HepG2 (cell line): ENCODE measurements around the gene EXOC6B. TPM values are rescaled to one million over a fixed set of nuclear protein-coding genes. Genes with fewer than 3 reads are reported as not detected.

Experiments used
- ATAC-seq: fragments of 200-7000 bp; cut with Tn5 transposase; 3 replicates; pipeline ENCODE4 v1.9.1; 2020; ENCODE audit warnings: mild to moderate bottlenecking, moderate library complexity
- BruUV-seq: library from RNA; stranded (reverse); fragments of 400-500 nt; replicated peaks from 2 replicates; lab custom pipeline; 2021; lab: Mats Ljungman, UMichigan
- CTCF ChIA-PET: fragments of 300-600 bp; formaldehyde crosslinking; extraction: SDS; loops from one replicate; lab custom pipeline; 2021; ENCODE audit warnings: low total read pairs, inconsistent platforms, low intra/inter-chr PET ratio; lab: Yijun Ruan, JAX
- POLR2A ChIA-PET: fragments of 350-600 bp; sonication (Branson Sonifier 250); formaldehyde crosslinking; loops from one replicate; lab custom pipeline; 2020; ENCODE audit warnings: antibody characterized with exemption, inconsistent platforms; lab: Yijun Ruan, JAX
- DNase-seq: peaks from one replicate; pipeline ENCODE4 v3.0.0-alpha.2; 2015; ENCODE audit warnings: low spot score
- FAIRE-seq: peaks from 3 replicates; lab custom pipeline; 2011; peaks lifted over from hg19 to GRCh38; lab: Jason Lieb, UNC
- H2AFZ ChIP-seq: one replicate; pipeline ENCODE4 v1.6.1; 2011; ENCODE audit warnings: low read length, inconsistent platforms
- H3K27ac ChIP-seq: fragments of 300-600 bp; 3 replicates; pipeline ENCODE4 v1.8.0; 2011; ENCODE audit warnings: mixed run types, mild to moderate bottlenecking, mixed read lengths, low read length, inconsistent platforms; ENCODE audit not compliant: insufficient read depth; ENCODE audit errors: extremely low read length
- H3K27me3 ChIP-seq, 2 experiments: fragments of 200-600 bp in 1 of 2; 2 replicates in 1 of 2; 3 replicates in 1 of 2; pipeline versions ENCODE4 v1.6.0 to v1.8.0; 2011; ENCODE audit warnings: low read length in 2 of 2, mild to moderate bottlenecking in 2 of 2, moderate library complexity in 2 of 2, inconsistent platforms in 1 of 2; ENCODE audit not compliant: insufficient read depth in 2 of 2, control insufficient read depth in 1 of 2
- H3K36me3 ChIP-seq, 2 experiments: fragments of 200-600 bp in 1 of 2; replicated peaks in 1 of 2; 2 replicates in 1 of 2; 3 replicates in 1 of 2; pipeline versions ENCODE4 v1.5.1 to v1.8.0; 2011; ENCODE audit warnings: low read length in 2 of 2, inconsistent platforms in 1 of 2; ENCODE audit not compliant: insufficient read depth in 2 of 2, control insufficient read depth in 1 of 2
- H3K4me1 ChIP-seq: 2 replicates; pipeline ENCODE4 v1.5.1; 2012; ENCODE audit warnings: low read length, inconsistent platforms; ENCODE audit not compliant: insufficient read depth
- H3K4me2 ChIP-seq: 2 replicates; pipeline ENCODE4 v1.6.0; 2011; ENCODE audit warnings: low read depth, low read length, inconsistent platforms
- H3K4me3 ChIP-seq, 3 experiments: fragments of 200-600 bp in 1 of 3; sonication (generic), shearing (Covaris generic) in 1 of 3; replicated peaks in 1 of 3; 2 replicates each; pipeline ENCODE4 v1.5.1; 2011 to 2016; ENCODE audit warnings: low read length in 3 of 3, inconsistent platforms in 2 of 3, low read depth in 2 of 3, mild to moderate bottlenecking in 2 of 3, control low read depth in 1 of 3, mixed read lengths in 1 of 3; ENCODE audit not compliant: insufficient read depth in 1 of 3
- H3K79me2 ChIP-seq: one replicate; pipeline ENCODE4 v1.6.1; 2011; ENCODE audit warnings: low read length, inconsistent platforms; ENCODE audit not compliant: insufficient read depth
- H3K9ac ChIP-seq: 2 replicates; pipeline ENCODE4 v1.6.0; 2011; ENCODE audit warnings: mild to moderate bottlenecking, low read depth, low read length, inconsistent platforms; ENCODE audit not compliant: insufficient read depth
- H3K9me3 ChIP-seq: 2 replicates; pipeline ENCODE4 v1.5.1; 2012; ENCODE audit warnings: mild to moderate bottlenecking, low read length
- H4K20me1 ChIP-seq: 2 replicates; pipeline ENCODE4 v1.6.0; 2011; ENCODE audit warnings: inconsistent platforms, mild to moderate bottlenecking, low read length, moderate library complexity; ENCODE audit not compliant: insufficient read depth
- BRF2 ChIP-seq: sonication (generic); formaldehyde crosslinking; IDR thresholded peaks from 2 replicates; pipeline ENCODE4 v1.8.1; 2022; ENCODE audit warnings: mild to moderate bottlenecking, missing genetic modification reagents
- CHD2 ChIP-seq: IDR thresholded peaks from 2 replicates; pipeline ENCODE4 v1.6.1; 2011; ENCODE audit warnings: low read depth, low read length, improper control_type of control experiment
- MAFK ChIP-seq, 2 experiments: IDR thresholded peaks in 1 of 2; conservative IDR thresholded peaks in 1 of 2; 2 replicates each; pipeline ENCODE4 v1.6.1; 2011; ENCODE audit warnings: improper control_type of control experiment in 2 of 2, low read length in 2 of 2
- ZNF550 ChIP-seq: sonication (generic); formaldehyde crosslinking; IDR thresholded peaks from 2 replicates; pipeline ENCODE4 v1.4.0; 2020; ENCODE audit warnings: mild to moderate bottlenecking, missing genetic modification reagents, borderline replicate concordance
- ZNF788 ChIP-seq: sonication (generic); formaldehyde crosslinking; IDR thresholded peaks from 2 replicates; pipeline ENCODE4 v1.5.0; 2020; ENCODE audit warnings: mild to moderate bottlenecking, missing genetic modification reagents, borderline replicate concordance
- WGBS: methylation state at CpG from one replicate; pipeline ENCODE4 v1.1.6; 2017; ENCODE audit warnings: low lambda C conversion rate; 5-methylcytosine and 5-hydroxymethylcytosine counted together
- in situ Hi-C: cut with HindIII; loops from 2 replicates; pipeline ENCODE4 v1.10.0; 2017; ENCODE audit warnings: low pct_unique_long_range_greater_than_20kb; ENCODE audit not compliant: extremely low pct_ligation_motif_present
- intact Hi-C: fragments of 100-400 bp; cut with micrococcal nuclease; formaldehyde crosslinking; loops from one replicate; pipeline ENCODE4 v1.10.0; 2022; ENCODE audit not compliant: unreplicated experiment
- polyA plus RNA-seq, 8 experiments: library from polyadenylated mRNA; depleted of rRNA in 3 of 8; stranded (reverse) in 7 of 8; unstranded in 1 of 8; fragments of >200 nt; fragmentation: Illumina TruSeq in 4 of 8; extraction: Trizol in 4 of 8; gene quantifications; 2 replicates each; pipeline versions ENCODE4 v1.2.1 to v1.2.3, GENCODE V29; 2011 to 2016; ENCODE audit warnings: low read depth in 4 of 8, missing spikeins in 1 of 8, mixed read lengths in 1 of 8; ENCODE audit not compliant: insufficient read depth in 1 of 8
- total RNA-seq, 5 experiments: library from RNA; depleted of rRNA; stranded (reverse); fragments of >200 nt; fragmentation: Illumina TruSeq; extraction: Trizol; gene quantifications; 2 replicates each; pipeline ENCODE4 v1.2.3, GENCODE V29; 2016; ENCODE audit warnings: low read depth in 1 of 5
- TF ChIP-seq, protein P1 (sequence below): sonication (generic); formaldehyde crosslinking; IDR thresholded peaks from 2 replicates; pipeline ENCODE4 v1.5.0; 2020; ENCODE audit warnings: mild to moderate bottlenecking, missing genetic modification reagents

The EXOC6B gene
- total and polyA plus RNA-seq, 2 of the 13 experiments (the other 11 are each of a cell fraction or from before 2014, with no cell fraction given), result 9.1 to 15.9 TPM

DNA sequence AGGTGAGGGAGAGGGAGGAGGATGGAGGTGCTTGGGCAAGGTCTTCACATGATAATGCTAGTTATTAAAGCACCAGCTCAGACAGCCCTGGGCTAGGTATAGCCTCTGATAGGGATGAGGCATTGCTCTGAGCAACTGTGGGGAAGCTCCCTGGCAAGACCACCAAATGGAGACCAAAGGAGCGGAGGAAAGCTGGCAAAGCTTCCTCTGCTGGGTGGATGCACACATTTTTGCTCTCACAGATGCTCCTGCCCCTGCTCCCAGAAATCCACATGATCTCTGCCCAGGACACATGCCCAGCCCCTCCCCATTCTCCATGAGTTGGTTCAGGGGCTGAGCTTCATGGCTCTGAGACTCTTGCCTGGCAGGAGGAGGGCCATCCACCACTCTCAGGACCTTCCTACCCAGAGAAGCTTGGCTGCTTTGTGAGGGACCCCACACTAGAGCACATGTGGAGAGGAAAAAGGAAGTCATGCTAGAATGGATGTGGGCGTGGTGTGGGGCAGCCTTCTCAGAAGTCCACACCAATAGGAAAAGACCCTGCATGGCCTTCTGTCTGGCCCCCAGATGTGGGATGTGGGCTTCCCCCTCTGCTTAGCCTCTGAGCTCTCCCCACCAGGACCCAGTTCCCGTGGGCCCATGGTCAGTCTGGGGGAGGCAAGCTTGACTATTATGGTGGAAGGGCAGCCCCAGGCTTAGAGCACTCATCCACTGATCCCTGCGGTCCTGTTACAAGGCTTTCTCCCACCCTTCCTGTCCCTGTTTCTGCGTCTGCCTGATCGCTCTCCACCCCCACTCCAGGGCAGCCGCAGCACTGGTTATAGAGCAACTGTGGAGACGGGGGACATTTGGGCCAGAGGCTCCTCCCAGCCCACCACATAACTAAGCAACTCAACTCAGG, 667.7 kb downstream of the EXOC6B start:
- no peak overlapping the region for H2AFZ ChIP-seq
- H3K9ac ChIP-seq, result no peak overlapping the region
- H3K27me3 ChIP-seq, result peaks cover 10 to 76% of the 10 kb centered on the region in 2 experiments; a peak in 4 of 5 replicates
- no peaks in the 10 kb centered on the region for H3K79me2 ChIP-seq
- FAIRE-seq, result no peak
- in situ Hi-C loops (no loop called here), intact Hi-C loops (no loop called here)
- no peaks in the 10 kb centered on the region for H3K9me3 ChIP-seq
- ChIA-PET CTCF (no interaction called here), POLR2A (no interaction called here)
- H3K27ac ChIP-seq, result no peak overlapping the region
- no peaks in the 10 kb centered on the region; the same call in 1 of the 2 replicates for H4K20me1 ChIP-seq
- no peak overlapping the region for H3K4me3 ChIP-seq
- BruUV-seq, result no TSS peak
- no peak for ATAC-seq
- no peak overlapping the region for H3K4me2 ChIP-seq
- no peaks in the 10 kb centered on the region for H3K36me3 ChIP-seq
- TF ChIP-seq ZNF788 (no peak), BRF2 (CRISPR knock-in tag) (no peak), MAFK (conservative IDR thresholded peaks at IDR 0.05 in 1 of 2, IDR thresholded peaks at IDR 0.05 in 1 of 2; ENCODE audit: low read length in 2 of 2) (no peak), ZNF550 (CRISPR knock-in tag) (no peak), CHD2 (no peak)
- TF ChIP-seq, protein P1, sequence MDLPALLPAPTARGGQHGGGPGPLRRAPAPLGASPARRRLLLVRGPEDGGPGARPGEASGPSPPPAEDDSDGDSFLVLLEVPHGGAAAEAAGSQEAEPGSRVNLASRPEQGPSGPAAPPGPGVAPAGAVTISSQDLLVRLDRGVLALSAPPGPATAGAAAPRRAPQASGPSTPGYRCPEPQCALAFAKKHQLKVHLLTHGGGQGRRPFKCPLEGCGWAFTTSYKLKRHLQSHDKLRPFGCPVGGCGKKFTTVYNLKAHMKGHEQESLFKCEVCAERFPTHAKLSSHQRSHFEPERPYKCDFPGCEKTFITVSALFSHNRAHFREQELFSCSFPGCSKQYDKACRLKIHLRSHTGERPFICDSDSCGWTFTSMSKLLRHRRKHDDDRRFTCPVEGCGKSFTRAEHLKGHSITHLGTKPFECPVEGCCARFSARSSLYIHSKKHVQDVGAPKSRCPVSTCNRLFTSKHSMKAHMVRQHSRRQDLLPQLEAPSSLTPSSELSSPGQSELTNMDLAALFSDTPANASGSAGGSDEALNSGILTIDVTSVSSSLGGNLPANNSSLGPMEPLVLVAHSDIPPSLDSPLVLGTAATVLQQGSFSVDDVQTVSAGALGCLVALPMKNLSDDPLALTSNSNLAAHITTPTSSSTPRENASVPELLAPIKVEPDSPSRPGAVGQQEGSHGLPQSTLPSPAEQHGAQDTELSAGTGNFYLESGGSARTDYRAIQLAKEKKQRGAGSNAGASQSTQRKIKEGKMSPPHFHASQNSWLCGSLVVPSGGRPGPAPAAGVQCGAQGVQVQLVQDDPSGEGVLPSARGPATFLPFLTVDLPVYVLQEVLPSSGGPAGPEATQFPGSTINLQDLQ (CRISPR knock-in tag), result no peak
- H3K4me1 ChIP-seq, result no peaks in the 10 kb centered on the region
- 29% methylated on average over 8 of the region's 8 CpGs for WGBS
- no peak for DNase-seq
